Activated T-helper 1 cell treated with anti-CD3 and anti-CD28 coated beads, Interleukin-2, amount 50 U/mL, for 16 hours (primary cell): Measurements from ENCODE around the gene PCDHAC2.

Source experiments
- DNase-seq, 2 donors: peaks; one replicate each; pipeline ENCODE4 v3.0.0-alpha.2; 2020; ENCODE audit warnings: low read depth in 1 of 2, low spot score in 1 of 2

The PCDHAC2 gene

GRCh38 chr5:140988100-140988499 lies 21.8 kb downstream of the PCDHAC2 start:
- DNase-seq = no peak

- no peak for DNase-seq
These were observed 22.3 kb downstream of the PCDHAC2 start for GRCh38 chr5:140988608-140989007.

GRCh38 chr5:140989254-140990020 lies 23.2 kb downstream of the PCDHAC2 start:
- DNase-seq = no peak

- no peak for DNase-seq
These were observed 26.6 kb downstream of the PCDHAC2 start for GRCh38 chr5:140992828-140993227.

- no peak for DNase-seq
These were observed 29.8 kb downstream of the PCDHAC2 start for GRCh38 chr5:140996060-140996459.

GRCh38 chr5:140998921-140999410 lies 32.7 kb downstream of the PCDHAC2 start:
- no peak for DNase-seq

GRCh38 chr5:141001446-141001843 lies 35.2 kb downstream of the PCDHAC2 start:
- no peak for DNase-seq

GRCh38 chr5:141001844-141002604 lies 35.7 kb downstream of the PCDHAC2 start:
- no peak for DNase-seq

GRCh38 chr5:141002605-141002965 lies 36.3 kb downstream of the PCDHAC2 start:
- no peak for DNase-seq

GRCh38 chr5:141003031-141003430 lies 36.8 kb downstream of the PCDHAC2 start:
- DNase-seq = no peak

- DNase-seq = no peak
These were observed 37.7 kb downstream of the PCDHAC2 start for GRCh38 chr5:141003791-141004611.

- no peak for DNase-seq
These were observed 41.5 kb downstream of the PCDHAC2 start for GRCh38 chr5:141007791-141008190.

GRCh38 chr5:141010047-141010793 lies 43.9 kb downstream of the PCDHAC2 start:
- no peak for DNase-seq

- no peak for DNase-seq
These were observed 51.7 kb downstream of the PCDHAC2 start for GRCh38 chr5:141017943-141018342.
